Adrenal gland (tissue), 5 donors: Measurements from ENCODE around the gene SULT1A3.

Experiments used
- CTCF ChIP-seq, 6 experiments: fragments of 450-650 bp in 4 of 6; fragments of 200-600 bp in 2 of 6; sonication (generic) in 1 of 6; IDR thresholded peaks; 1 replicate in 5 of 6; 2 replicates in 1 of 6; pipeline versions ENCODE4 v1.5.1 to v1.8.0; 2016 to 2021; ENCODE audit warnings: antibody characterized with exemption in 6 of 6, mild to moderate bottlenecking in 2 of 6, moderate library complexity in 1 of 6
- POLR2A ChIP-seq, 2 donors: fragments of 450-650 bp; IDR thresholded peaks; one replicate each; pipeline ENCODE4 v1.6.1; 2017; ENCODE audit warnings: antibody characterized with exemption in 2 of 2, mild to moderate bottlenecking in 2 of 2, moderate library complexity in 1 of 2
- donor health status: DM: no; HTN: no; CAD: no.

GRCh38 chr16:30186782-30187555 lies 12.1 kb upstream of the SULT1A3 start:
- peak; percentile 34 to 63 (median 54) for TF ChIP-seq CTCF (IDR thresholded peaks at IDR 0.05)
- no peak for TF ChIP-seq POLR2A (IDR thresholded peaks at IDR 0.05)
